PC-3 (cell line): ENCODE measurements around the gene RIMKLA.

Source experiments
- CTCF ChIP-seq: fragments of 300-600 bp; sonication (generic); conservative IDR thresholded peaks from 2 replicates; pipeline ENCODE4 v1.5.1; 2017; ENCODE audit warnings: antibody characterized with exemption, low read depth, mild to moderate bottlenecking, low read length
- EZH2 ChIP-seq: fragments of 300-600 bp; sonication (generic); IDR thresholded peaks from one replicate; pipeline ENCODE4 v1.6.1; 2017; ENCODE audit warnings: antibody characterized with exemption, mild to moderate bottlenecking, low read length; ENCODE audit not compliant: unreplicated experiment

GRCh38 chr1:42469727-42470126, 89.1 kb downstream of the RIMKLA start:
- TF ChIP-seq CTCF (no peak), EZH2 (no peak)
